Colonic mucosa (tissue), 4 donors: Measurements from ENCODE around the gene ANKRD6. TPM values are rescaled to one million over a fixed set of nuclear protein-coding genes. Genes with fewer than 3 reads are reported as not detected.

Source experiments
- DNase-seq: peaks from one replicate; pipeline ENCODE4 v3.0.0-alpha.2; 2020
- H3K27ac ChIP-seq: fragments of 200-600 bp; one replicate; pipeline ENCODE4 v1.8.0; 2021
- H3K27me3 ChIP-seq: fragments of 200-600 bp; one replicate; pipeline ENCODE4 v1.8.0; 2021
- H3K36me3 ChIP-seq: fragments of 200-600 bp; one replicate; pipeline ENCODE4 v1.8.0; 2021
- H3K4me1 ChIP-seq: fragments of 200-600 bp; one replicate; pipeline ENCODE4 v1.8.0; 2021; ENCODE audit warnings: mild to moderate bottlenecking
- H3K4me3 ChIP-seq: fragments of 200-600 bp; one replicate; pipeline ENCODE4 v1.8.0; 2021
- H3K9ac ChIP-seq, 2 donors: one replicate each; pipeline ENCODE4 v1.7.0; 2013; ENCODE audit warnings: control low read depth in 2 of 2, low read depth in 2 of 2, low read length in 2 of 2
- H3K9me3 ChIP-seq: fragments of 200-600 bp; one replicate; pipeline ENCODE4 v1.8.0; 2021
- intact Hi-C: fragments of 100-400 bp; cut with DNase I; formaldehyde crosslinking; loops from one replicate; pipeline ENCODE4 v1.14.1; 2022
- total RNA-seq, 2 donors: library from RNA; stranded (reverse); fragmentation: NEBNext Ultra II Directional in 1 of 2; extraction: Animal tissue kit (Norgen Biotek cat#: 25700) in 1 of 2; gene quantifications; one replicate each; pipeline ENCODE4 v1.2.1, GENCODE V29; 2021
- TF ChIP-seq, protein P1 (sequence below): fragments of 200-600 bp; IDR thresholded peaks from one replicate; pipeline ENCODE4 v1.8.0; 2022; ENCODE audit warnings: antibody characterized with exemption, mild to moderate bottlenecking
- donor health status: healthy.
- donor health status: DM: no; HTN: no; CAD: no.
- donor health status: DM: no; HTN: no; CAD: no.

The ANKRD6 gene
- total RNA-seq, 2 donors from 2014 or later: 1.6 to 3.1 TPM

DNA sequence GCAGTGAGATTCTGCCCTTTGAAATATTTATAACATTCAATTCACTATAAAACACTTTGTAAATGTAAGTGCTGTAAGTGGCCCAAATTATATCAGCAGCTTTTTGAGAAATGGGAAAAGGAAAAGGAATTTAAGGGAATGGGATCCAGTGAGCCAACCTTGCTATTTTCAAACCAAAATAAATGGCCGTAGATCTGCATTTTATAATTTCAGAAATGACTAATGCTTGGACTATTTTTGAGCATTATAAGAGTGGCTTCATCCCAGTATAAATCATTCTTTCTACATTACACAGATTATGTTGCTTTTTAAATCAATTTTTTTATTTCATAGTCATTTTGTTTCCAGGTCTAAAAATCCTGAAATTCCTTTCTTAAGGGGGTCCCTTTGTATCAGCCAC lies 49.2 kb downstream of the ANKRD6 start:
- no peaks in the 10 kb centered on the region for H3K36me3 ChIP-seq
- H3K4me3 ChIP-seq: no peak overlapping the region
- DNase-seq: no peak
- TF ChIP-seq, protein P1, sequence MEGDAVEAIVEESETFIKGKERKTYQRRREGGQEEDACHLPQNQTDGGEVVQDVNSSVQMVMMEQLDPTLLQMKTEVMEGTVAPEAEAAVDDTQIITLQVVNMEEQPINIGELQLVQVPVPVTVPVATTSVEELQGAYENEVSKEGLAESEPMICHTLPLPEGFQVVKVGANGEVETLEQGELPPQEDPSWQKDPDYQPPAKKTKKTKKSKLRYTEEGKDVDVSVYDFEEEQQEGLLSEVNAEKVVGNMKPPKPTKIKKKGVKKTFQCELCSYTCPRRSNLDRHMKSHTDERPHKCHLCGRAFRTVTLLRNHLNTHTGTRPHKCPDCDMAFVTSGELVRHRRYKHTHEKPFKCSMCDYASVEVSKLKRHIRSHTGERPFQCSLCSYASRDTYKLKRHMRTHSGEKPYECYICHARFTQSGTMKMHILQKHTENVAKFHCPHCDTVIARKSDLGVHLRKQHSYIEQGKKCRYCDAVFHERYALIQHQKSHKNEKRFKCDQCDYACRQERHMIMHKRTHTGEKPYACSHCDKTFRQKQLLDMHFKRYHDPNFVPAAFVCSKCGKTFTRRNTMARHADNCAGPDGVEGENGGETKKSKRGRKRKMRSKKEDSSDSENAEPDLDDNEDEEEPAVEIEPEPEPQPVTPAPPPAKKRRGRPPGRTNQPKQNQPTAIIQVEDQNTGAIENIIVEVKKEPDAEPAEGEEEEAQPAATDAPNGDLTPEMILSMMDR: no peak
- H3K27ac ChIP-seq: no peak overlapping the region
- H3K9me3 ChIP-seq: no peaks in the 10 kb centered on the region
- H3K4me1 ChIP-seq: no peaks in the 10 kb centered on the region
- no peak overlapping the region for H3K9ac ChIP-seq
- H3K27me3 ChIP-seq: no peaks in the 10 kb centered on the region
- intact Hi-C loops: no loop called here

DNA sequence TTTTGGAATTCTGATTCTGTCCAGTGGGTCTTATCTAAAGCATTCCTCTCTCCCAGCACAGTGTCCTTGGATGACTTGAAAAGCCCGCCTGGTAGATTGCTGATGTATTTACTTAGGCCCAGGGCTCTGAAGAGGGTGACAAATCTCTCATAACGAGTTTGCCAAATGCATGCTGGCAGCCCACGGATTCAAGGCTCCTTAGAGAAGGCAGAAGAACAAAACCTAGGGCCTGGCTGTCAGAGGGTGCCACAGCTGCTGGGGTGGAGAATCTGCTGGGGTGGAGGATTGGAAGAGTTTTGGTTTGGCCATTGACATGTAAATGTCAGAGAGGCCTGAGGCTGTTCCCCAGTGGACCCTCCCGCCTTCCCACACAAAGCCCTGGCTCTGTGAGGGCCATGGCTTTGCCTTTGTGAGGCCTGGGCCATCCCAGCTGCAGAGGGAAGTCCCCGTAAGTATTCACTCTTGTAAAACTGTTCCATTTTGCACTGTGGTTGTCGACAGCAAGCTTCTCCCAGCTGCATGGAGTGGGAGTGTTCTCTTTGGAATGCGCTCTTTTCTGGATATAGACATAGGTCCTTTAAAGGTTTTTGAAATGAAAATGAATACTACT lies 50.3 kb downstream of the ANKRD6 start:
- Histone ChIP-seq H3K27me3 (no peaks in the 10 kb centered on the region), H3K9me3 (no peaks in the 10 kb centered on the region), H3K27ac (no peak overlapping the region), H3K4me3 (no peak overlapping the region), H3K9ac (no peak overlapping the region), H3K4me1 (no peaks in the 10 kb centered on the region), H3K36me3 (no peaks in the 10 kb centered on the region)
- intact Hi-C loops: no loop called here
- TF ChIP-seq, protein P1: no peak
- DNase-seq: no peak

DNA sequence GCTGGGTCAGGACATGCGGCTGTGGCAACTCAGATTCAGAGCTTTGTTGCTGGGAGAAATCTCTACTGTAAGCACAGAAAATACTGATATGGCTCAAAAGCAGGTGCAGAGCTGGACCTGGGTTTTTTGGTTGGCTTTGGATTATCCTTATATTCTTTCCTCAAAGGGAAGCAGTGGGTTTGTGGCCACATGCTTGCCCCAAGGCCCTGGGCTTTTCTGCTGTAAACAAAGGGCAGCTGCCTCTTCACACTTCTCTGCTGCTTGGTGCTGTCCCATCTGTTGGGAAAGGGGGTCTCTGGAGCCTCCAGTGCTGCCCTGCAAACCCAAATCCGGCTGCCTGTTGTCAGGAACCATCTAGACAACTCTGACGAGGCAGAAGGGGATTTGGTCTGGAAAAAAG lies 52.4 kb downstream of the ANKRD6 start:
- intact Hi-C loops: no loop called here
- H3K4me1 ChIP-seq: no peaks in the 10 kb centered on the region
- H3K27ac ChIP-seq: no peak overlapping the region
- no peaks in the 10 kb centered on the region for H3K36me3 ChIP-seq
- H3K9me3 ChIP-seq: no peaks in the 10 kb centered on the region
- TF ChIP-seq, protein P1: no peak
- no peak overlapping the region for H3K4me3 ChIP-seq
- DNase-seq: no peak
- H3K27me3 ChIP-seq: no peaks in the 10 kb centered on the region
- H3K9ac ChIP-seq: no peak overlapping the region

DNA sequence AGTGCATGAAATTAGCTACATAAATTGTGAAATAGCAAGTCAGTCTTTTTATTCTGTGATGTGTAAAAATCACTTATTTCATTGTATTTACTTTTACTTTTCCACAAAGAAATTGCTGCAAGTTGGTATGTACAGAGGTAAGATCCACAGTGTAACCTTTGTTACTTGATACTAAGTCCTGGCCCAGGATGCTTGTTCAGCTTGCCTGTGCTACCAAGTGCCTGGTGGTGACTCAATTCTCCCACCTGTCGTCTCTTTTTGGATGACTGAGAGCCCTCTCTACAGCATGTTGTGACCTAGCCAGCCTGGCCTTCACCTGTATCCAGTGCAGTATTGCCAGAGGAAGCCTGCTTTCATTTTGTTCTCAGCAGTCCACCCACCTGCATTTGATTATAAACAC lies 54.9 kb downstream of the ANKRD6 start:
- no peaks in the 10 kb centered on the region for H3K9me3 ChIP-seq
- H3K4me3 ChIP-seq: no peak overlapping the region
- DNase-seq: no peak
- H3K36me3 ChIP-seq: no peaks in the 10 kb centered on the region
- no peaks in the 10 kb centered on the region for H3K4me1 ChIP-seq
- intact Hi-C loops: no loop called here
- H3K27me3 ChIP-seq: no peaks in the 10 kb centered on the region
- TF ChIP-seq, protein P1: no peak
- no peak overlapping the region for H3K9ac ChIP-seq
- H3K27ac ChIP-seq: no peak overlapping the region

DNA sequence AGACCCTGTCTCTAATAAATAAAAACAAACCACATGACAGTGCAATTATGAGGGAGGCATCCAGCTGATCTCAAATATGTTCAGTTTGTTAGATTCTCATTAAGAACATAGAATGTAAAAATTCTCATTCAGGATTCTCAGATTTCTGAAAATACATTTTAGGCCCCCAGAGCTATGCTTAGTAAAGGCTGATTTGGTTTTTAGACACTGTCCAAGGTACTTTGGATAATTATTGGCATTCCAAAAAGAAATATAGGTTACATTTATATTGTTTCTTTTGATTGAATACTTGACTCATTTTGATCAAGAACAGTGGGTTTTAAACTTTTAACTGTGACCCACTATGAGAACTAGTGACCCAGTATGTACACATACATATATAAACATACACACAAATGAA lies 55.5 kb downstream of the ANKRD6 start:
- TF ChIP-seq, protein P1: no peak

More for the DNA sequence above, 55.5 kb downstream of the ANKRD6 start:
- H3K36me3 ChIP-seq: no peaks in the 10 kb centered on the region
- intact Hi-C loops: no loop called here
- no peak overlapping the region for H3K4me3 ChIP-seq
- H3K27me3 ChIP-seq: no peaks in the 10 kb centered on the region
- H3K4me1 ChIP-seq: no peaks in the 10 kb centered on the region
- DNase-seq: no peak
- no peak overlapping the region for H3K27ac ChIP-seq
- no peaks in the 10 kb centered on the region for H3K9me3 ChIP-seq
- no peak overlapping the region for H3K9ac ChIP-seq
